ENCODE results near the gene NUPR1. TPM values are rescaled to one million over a fixed set of nuclear protein-coding genes. Genes with fewer than 3 reads are reported as not detected.
A peak's percentile ranks its signal among the peaks of the same experiment; 100 is the strongest.

NUPR1 gene
- polyA plus RNA-seq, 2 of the 4 experiments (the other 2 are of a cell fraction): 29.3 to 47.8 TPM

- TF ChIP-seq REST (IDR thresholded peaks at IDR 0.05) (no peak), ZNF302 (CRISPR knock-in tag; IDR thresholded peaks at IDR 0.05) (no peak), NR3C1 (IDR thresholded peaks at IDR 0.05) (no peak), ESRRA (IDR thresholded peaks at IDR 0.05; ENCODE audit: borderline replicate concordance, low read length) (no peak), NPAS2 (CRISPR knock-in tag; IDR thresholded peaks at IDR 0.05; ENCODE audit: borderline replicate concordance) (no peak)
These were observed 33.9 kb downstream of the NUPR1 start (continued) for GRCh38 chr16:28504707-28505404.

DNA sequence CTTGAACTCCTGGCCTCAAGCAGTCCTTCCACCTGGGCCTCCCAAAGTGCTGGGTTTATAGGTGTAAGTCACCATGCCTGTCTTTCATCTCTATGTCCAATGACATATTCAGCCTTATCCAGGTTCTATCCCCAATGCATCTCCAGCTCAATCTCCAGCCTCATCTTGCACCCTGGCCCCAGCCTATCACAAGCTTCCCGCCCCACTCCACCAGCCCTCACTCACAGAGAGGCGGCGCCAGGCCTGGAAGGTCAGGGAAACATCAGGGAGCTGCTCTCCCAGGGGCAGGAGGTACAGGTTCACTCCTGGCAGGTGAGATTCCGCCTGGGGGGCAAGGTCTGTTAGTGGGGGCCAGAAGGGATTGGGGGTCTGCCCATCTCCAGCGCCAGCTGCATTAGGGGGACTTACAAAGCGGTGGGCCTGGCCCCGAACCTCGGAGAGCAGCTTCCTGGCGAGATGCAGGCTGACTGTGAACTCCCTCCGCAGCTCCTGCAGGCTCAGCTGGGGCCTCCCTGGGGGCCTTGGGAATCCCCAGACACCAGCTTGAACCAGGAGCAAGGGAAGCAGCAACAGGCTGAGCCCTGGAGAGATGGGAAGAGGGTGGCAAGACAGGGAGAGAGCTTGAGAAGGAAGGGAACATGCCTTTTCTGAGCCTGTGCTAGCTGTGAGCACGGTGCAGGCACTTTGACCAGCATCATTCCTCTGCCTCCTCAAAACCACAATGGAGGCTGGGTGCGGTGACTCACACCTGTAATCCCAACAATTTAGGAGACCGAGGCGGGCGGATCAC lies 35.1 kb downstream of the NUPR1 start:
- CTCF ChIA-PET: interaction anchor here (0.8 to 1.4 kb wide), 2 partner anchors 22 to 46 kb away, joined by 3 to 4 read pairs; no protein-coding TSS in a partner anchor
- H3K4me1 ChIP-seq: no peaks in the 10 kb centered on the region
- no peaks in the 10 kb centered on the region for H3K9me3 ChIP-seq
- FAIRE-seq: no peak
- no peak overlapping the region for H3K27ac ChIP-seq
- H3K4me3 ChIP-seq: no peak overlapping the region
- 78% methylated on average over 13 of the region's 15 CpGs for WGBS (ENCODE audit: missing lambda C conversion rate)
- POLR2A ChIA-PET: interaction anchor here (1.0 kb wide), 1 partner anchor 9 kb away, joined by 3 read pairs; the partner anchor contains the start of gene APOBR
- no peak for TF ChIP-seq ZFP36 (IDR thresholded peaks at IDR 0.05; ENCODE audit: borderline replicate concordance, partially characterized antibody)
- TF ChIP-seq FOXS1 (CRISPR knock-in tag; IDR thresholded peaks at IDR 0.05): no peak
- TF ChIP-seq MYC (IDR thresholded peaks at IDR 0.05; ENCODE audit: borderline replicate concordance, low read length): no peak
- TF ChIP-seq JUN (IDR thresholded peaks at IDR 0.05): no peak
- no peak for TF ChIP-seq HDAC2 (IDR thresholded peaks at IDR 0.05)
- TF ChIP-seq CEBPB (IDR thresholded peaks at IDR 0.05): no peak
- no peak for TF ChIP-seq SREBF2 (IDR thresholded peaks at IDR 0.05)
- no peak for TF ChIP-seq FOSL2 (IDR thresholded peaks at IDR 0.05)
- TF ChIP-seq FOSL2 (CRISPR knock-in tag; IDR thresholded peaks at IDR 0.05): no peak
- no peak for TF ChIP-seq TFCP2L1 (CRISPR knock-in tag; IDR thresholded peaks at IDR 0.05)
- no peak for TF ChIP-seq EHMT2 (IDR thresholded peaks at IDR 0.05; ENCODE audit: low read depth)
- TF ChIP-seq RFX5 (IDR thresholded peaks at IDR 0.05): no peak
- no peak for TF ChIP-seq USF2 (IDR thresholded peaks at IDR 0.05)
- no peak overlapping the region for H3K4me2 ChIP-seq
- ATAC-seq: peak in 1 of 2 experiments; percentile 7; a peak in 1 of 6 replicates
- DNase-seq (ENCODE audit: low read depth in 1 of 2, low spot score in 1 of 2): no peak

GRCh38 chr16:28502290-28502689 lies 36.5 kb downstream of the NUPR1 start:
- FAIRE-seq (no peak), DNase-seq (ENCODE audit: low read depth in 1 of 2, low spot score in 1 of 2) (no peak), ATAC-seq (no peak)
- Histone ChIP-seq H3K4me2 (no peak overlapping the region), H3K4me1 (no peaks in the 10 kb centered on the region), H3K9me3 (no peaks in the 10 kb centered on the region), H3K4me3 (no peak overlapping the region), H3K27ac (no peak overlapping the region)
- ChIA-PET POLR2A (no interaction called here), CTCF (interaction anchor here (0.6 kb wide), 1 partner anchor 21 kb away, joined by 3 read pairs; no protein-coding TSS in a partner anchor)
- 68% methylated on average over 2 of the region's 2 CpGs for WGBS (ENCODE audit: missing lambda C conversion rate)
- TF ChIP-seq E2F6 (IDR thresholded peaks at IDR 0.05; ENCODE audit: borderline replicate concordance, low read depth) (no peak), NPAS2 (CRISPR knock-in tag; IDR thresholded peaks at IDR 0.05; ENCODE audit: borderline replicate concordance) (no peak), TFCP2L1 (CRISPR knock-in tag; IDR thresholded peaks at IDR 0.05) (no peak), POLR2AphosphoS2 (conservative IDR thresholded peaks at IDR 0.05; ENCODE audit: low read length) (no peak), RARB (CRISPR knock-in tag; IDR thresholded peaks at IDR 0.05) (no peak), CHD4 (IDR thresholded peaks at IDR 0.05; ENCODE audit: borderline replicate concordance) (no peak), CHD2 (IDR thresholded peaks at IDR 0.05; ENCODE audit: low read length, partially characterized antibody) (no peak), KDM1A (IDR thresholded peaks at IDR 0.05; ENCODE audit: low read depth) (no peak), POLR2A (IDR thresholded peaks at IDR 0.05; ENCODE audit: low read length) (no peak), PBX3 (IDR thresholded peaks at IDR 0.05) (no peak), BCL3 (IDR thresholded peaks at IDR 0.05) (no peak), NR3C1 (IDR thresholded peaks at IDR 0.05) (no peak), CBX8 (IDR thresholded peaks at IDR 0.05) (no peak)

Data from A549 (cell line).